Measurements from ENCODE around the gene CNPY1.

The CNPY1 gene

DNA sequence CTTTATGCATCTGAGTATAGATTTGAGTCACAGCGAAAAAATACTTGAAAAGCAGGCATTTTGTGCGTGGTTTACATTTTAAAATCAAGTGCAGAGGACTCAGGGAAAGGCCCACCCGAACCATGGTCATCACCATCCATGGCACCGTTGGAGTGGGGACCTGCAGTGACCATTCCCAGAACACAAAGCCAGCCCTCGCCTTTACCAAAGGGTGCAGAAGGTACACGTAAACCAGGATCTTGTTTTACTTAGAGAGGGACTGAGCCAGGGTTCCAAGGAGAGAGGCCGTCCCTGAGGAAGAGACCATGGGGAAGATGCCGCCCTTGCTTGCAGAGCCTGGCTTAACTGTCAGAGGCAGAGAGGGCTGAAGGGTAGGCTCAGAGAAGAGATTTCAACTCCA is 12.0 kb upstream of the CNPY1 start:
- DNase-seq: no peak

DNA sequence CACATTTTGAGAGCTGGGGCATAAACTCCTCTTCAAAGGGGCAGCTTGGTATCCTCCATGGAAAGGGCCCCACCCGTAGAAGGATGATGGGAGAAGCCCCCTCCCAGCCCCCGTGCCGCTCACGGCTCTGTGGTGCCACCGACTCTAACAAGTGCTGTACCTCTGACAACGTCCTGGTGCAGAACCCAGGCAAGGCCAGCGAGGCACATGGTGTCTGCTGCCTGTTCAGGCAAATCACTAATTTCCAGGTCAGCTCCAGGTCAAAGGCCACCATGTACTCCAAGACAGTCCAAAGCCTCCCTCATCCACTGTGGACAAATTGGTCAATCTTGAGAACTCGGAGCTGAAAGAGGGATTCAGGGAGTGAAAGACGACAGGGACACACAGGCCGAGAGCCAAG is 11.4 kb upstream of the CNPY1 start:
- no peak for DNase-seq

DNA sequence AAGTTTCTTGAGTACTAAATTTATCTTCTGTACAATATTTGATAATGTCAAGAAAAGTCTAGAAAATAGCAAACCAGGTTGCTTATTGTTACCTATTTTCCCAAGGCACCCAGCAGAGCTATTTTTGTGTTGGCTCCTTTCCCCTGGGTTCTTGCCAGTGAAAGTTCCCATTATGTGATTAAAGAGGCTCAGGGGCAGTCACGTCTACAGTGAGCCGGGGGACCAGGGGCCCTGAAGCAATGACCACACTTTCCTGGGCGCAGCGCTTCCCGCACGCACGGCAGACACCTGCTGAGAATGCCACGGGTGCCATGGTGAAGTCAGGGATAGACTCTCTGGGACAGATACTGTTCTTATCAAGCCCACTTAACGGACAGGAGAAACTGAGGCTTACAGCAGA is 10.4 kb upstream of the CNPY1 start:
- no peak for DNase-seq

DNA sequence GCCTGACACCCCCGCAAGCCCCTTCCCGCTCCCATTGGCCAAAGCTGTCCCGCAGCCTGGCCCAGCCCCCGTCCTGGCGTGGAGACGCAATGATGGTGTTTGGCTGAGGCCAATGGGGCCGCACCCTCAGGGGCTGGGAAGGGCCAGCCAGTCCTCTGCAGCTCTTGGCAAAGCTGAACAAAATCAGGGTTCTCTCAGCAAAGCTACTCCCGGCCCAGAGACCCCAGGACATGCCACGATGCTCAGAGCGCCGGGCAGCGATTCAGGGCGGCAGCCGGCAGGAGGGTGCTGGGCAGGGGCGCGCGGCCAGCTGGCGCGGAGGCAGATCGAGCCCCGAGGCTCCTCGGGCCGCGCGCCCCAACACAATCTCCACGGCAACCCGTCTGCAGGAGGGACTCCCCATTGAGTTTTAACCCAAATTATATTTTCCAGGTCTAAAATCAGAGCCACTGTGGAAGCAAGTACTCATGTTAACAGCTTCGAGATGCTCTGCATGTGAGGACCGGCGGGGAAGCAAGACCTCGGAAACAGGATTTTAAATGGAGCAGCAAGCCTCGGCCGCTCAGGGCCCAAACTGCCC is 8.8 kb upstream of the CNPY1 start:
- no peak for DNase-seq

DNA sequence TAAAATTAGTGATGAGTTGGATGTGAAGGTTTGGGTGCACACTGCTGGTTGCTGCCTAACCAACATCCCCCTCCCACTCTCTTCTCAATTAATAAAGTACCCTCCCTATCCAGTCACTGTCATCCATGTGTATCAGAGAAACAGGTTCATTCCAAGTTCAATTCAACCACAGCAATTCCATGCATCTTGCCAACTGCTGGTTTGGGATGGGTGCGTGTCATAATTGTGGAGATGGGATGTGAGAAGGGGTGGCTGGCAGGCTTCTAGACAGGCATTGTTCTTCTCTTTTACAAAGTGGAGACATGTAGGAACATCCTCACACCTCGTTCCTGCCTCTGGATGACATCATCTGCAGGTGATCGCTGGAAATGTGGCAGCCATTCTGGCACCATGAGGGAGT is 7.5 kb upstream of the CNPY1 start:
- DNase-seq: no peak

DNA sequence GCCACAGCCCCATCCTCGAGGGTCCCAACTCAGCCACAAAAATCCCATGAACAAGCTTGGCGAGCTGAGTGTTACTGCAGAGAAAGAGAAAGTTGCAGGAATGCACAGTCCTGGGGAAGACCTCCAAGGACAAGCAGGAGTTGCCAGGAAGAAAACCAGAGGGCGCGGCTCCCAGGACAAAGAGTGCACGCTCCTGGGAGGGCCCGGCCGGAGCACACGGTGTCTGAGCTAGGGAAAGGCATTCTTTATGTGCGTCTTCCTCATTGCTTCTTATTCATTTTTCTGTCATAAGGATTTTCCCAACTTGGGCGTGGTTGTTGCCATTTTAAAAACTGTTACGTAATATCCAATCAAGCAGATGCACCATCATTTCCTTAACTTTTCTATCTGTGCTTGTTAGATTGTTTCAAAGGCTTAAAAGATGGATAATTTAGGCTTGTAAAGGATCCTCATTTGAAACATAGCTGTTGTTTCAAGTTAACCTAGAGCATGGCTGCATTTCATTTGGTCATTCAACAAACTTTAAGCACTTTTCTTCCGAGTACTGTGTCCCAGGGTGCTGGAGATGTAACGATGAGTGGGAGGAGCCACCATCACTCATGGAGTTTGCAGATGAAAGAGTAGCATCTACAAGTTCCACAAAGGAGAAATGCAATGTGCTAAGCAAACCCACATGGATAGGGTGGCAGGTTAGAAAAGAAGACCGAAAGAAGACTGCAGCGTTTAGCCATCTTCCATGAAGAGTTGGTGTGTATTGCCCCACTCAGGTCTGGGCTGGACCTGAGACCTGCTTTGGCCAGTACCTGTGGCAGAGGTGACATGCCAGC is 5.6 kb upstream of the CNPY1 start:
- no peak for DNase-seq

DNA sequence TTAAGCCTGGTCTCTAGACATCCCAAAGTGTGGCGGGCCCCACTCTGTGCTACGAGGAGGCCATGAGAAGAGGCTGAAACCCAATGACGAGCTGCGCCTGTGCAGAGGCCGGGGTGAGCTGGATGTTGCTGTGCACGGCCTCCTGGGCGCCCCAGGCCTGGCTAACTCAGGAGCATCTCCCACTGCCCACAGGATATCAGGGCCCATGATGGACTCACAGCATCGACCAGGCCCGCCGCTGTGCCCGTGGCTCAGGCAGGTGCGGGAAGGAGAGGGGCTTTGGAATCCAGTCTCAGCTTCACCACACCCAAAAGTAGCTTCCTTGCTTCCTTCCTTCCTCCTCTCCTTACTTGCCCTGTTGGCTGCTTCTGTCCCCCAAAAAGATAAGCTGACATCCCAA is 4.6 kb upstream of the CNPY1 start:
- DNase-seq: no peak

DNA sequence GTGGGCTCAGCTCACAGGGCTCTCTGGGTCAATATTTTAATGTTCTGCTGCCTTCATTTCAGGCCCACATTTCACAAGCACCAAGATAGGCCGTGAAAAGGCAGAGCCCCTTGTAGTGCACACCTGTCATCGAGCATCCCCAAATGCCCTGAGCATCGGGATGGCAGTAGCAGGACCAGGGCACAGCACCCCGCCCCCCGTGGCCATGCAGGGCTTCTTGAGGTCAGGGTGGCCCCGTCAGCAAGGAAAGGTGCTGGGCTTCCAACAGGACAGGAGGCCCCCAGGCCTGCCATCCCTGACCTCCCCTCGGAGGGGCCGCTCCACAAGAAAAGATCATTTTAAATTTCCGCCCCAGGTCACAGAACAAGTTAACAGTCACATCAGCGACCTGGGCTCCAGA is 2.9 kb upstream of the CNPY1 start:
- DNase-seq: no peak

DNA sequence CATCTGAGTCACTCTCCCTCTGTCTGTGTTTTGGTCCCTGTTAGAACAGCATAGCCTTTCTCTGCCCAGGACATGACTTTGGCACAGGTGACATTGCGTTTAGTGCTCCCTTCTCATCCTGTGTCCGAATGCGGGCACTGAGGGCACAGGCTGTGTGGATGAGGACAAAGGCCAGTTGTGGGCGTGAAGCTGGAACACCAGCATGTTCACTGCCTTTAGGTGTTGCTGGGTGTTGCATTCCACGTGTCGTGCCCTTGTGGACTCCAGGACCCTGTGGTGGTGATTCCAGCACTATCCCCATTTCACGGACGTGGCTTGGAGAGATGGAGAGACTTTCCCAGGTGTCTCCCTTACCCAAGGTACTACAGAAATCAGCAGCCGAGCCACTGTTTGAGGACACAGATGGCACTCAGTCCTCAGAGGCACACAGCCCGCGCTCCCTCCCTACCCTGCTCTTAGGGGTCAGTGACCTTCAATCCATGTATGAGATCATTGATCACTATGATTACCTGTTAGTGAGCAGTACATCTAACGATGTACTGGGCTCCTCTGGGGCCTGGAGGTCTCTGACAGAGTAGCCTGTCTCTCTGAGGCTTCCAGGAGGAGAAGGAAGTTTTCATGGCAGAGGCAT is 917 bp upstream of the CNPY1 start:
- no peak for DNase-seq

DNA sequence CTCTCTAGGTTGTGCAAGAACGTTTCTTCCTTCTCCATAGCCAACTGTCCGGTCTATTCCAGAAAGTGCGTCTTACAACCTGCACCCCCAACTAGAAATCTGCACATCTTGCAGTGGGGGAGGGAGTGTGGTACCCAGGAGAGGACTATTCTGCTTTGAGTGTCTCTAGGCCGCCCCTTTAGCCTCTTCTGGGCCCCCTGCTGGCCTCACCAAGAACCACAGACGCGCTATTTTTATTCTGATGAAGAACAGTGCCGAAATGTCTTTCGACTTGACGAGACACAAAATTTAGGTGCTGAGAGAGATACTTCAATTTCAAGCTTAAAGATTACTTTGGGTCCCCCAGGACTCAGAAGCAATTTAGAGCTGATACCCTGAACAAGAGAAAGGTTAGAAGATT is 1.0 kb downstream of the CNPY1 start:
- DNase-seq: no peak

DNA sequence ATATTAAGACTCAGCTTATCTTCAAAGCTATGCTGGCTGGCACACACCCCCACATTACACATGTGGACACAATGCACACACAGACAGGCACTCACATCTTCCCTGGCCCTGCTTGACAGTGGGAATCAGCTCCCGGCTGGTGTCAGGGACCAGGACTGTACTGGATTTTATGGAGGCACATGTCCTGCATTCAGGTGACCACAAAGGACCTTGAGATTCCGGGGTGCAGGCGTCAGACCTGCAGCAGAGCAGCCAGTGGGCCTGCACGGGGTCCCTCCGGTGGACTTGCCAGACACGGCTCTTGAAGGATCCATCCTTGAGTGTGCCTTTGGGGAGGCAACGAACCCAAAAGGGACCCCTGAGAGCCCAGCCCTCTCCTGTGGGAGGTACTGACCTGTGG is 1.9 kb downstream of the CNPY1 start:
- no peak for DNase-seq

DNA sequence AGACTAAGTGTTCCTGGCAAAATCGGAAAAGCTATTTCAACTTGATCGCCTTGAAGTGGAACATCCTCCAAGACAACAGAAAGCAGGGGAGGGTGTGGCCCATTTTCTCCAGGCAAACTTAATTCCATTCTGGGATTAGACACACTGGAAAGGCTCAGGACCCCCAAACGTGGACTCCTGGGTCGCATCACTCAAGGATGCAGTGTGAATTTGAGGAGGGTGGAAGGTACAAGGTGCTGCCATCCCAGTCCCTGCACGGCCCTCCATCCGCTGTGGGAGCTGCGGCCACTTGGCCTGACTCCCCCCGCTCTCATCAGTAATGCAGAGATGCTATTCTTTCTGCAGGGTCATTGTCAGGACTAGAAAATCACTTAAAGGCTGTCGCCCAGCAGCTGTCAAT is 2.4 kb downstream of the CNPY1 start:
- no peak for DNase-seq

DNA sequence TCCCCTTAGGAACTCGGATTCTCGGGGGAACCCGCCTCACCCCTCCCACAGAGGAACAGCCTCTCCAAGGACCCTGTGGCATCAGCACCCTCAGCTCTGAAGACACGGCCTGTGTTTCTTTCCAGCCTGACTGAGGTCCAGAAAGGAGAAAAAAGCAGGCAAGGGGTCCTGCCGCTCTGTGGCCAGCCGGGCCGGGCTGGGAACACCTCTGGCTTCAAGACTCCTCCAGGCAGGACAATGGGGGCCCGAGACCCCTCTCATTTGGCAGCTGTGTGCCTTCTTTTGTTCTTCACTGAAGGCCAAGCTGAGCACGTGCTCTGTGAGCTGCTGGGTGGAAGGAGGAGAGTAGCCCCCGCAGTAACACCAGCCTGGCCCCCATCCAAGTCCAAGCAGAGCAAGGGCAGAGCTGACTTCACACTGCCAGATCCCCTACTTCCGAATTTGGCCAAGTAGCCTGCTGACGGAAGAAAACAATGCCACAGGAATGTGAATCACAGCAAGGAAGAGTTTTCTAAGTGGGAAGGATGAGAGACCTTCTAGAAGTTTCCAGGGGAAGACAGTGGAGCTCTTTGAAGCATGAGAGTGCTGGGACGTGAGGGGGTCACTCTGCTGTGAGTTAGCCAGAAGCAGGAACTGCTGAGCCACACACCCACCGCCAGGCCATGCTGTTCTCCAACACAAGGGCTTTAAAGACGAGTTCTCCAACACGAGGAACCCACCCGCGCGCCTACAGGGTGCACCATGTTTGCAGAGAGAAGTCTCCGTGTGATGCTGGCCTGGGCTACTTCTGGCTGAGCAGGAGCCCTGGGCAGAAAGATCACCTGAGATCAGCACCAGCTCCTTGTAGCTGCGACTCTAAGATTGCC is 3.1 kb downstream of the CNPY1 start:
- no peak for DNase-seq

DNA sequence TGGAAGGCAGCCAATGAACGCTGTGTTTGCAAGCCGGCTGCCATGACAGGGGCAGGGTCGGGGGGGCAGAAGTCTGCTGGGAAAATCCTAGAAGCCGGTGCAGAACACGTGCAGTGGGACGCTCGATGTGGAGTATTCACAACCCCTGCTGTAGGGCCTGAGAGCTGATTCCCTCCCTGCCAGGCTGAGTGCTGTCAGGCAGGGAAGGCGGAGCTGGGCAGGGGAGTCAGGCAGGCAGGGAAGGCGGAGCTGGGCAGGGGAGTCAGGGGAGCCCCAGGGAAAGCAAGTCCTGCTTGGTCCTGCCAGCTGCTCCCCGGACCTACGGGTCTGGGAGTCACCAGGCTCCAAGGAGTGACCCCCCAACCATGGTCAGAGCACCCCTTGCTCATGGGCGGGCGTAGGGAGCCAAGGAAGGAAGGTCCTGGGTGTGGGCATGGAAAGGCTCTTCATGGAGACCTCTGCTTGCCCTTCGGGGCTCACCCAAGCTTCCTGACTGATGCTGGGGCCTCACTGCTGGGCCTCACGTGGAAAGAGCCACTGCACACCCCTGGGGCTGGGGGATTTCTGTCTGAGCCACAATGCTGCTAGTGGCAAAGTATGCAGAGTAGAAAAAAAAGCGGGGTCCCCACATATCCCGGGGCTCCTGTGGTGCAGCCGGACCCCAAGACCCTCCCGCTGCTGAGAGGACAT is 4.2 kb downstream of the CNPY1 start:
- DNase-seq: no peak

DNA sequence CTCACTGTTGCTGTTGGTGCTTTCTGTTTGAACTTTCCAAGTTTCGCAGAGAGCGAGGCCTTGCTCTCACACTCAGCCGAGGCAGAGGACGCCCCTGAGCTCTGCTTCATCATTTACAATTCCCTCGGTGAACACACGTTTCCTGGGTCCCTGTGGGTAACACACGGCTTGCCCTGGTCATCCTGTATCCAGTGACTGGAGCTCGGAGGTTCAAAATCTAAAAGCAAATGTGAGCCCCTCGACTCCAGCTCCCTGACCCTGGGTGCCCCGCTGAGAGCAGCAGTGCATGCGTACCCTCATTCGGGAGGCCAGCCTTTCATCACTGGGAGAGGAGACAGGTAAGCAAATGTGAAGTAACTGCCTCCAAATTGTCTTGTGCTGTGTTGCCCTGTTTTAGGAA is 5.8 kb downstream of the CNPY1 start:
- DNase-seq: no peak

DNA sequence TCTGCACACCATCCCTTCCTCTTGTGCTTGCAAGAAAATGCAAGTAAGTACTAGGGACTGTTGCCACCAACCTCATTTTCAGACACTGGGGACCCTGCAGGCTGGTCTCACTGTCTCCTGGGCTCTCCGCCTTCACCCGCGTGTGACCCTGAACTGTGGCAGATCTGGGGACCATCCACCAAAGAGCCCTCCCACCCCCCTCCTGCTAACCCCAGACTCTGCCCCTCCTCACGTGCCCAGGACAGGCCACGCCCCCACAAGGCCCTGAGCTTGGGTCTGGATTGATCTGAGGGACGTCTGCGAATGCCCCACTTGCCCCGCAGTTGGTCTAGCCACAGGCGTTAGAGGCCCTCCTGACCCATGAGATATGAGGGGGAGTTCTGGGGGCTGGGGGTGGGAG is 8.1 kb downstream of the CNPY1 start:
- no peak for DNase-seq

DNA sequence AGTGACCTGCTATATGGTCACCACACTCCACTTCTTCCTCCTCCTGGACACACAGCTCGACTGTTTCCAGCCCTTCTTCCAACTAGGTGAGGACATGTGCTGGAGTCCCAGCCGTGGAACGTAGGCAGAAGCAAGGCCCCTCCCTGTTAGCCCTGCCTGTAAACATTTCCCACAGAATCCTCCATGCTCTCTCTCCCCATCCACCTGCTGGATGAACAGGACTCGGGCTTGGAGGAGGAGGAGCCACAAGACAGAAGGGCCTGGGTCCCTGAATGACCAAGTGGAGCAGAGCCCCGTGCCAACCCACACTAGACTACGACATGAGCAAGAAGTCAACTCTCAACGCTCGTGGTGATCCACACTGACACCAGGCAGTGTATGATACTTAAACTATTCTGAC is 9.9 kb downstream of the CNPY1 start:
- no peak for DNase-seq

DNA sequence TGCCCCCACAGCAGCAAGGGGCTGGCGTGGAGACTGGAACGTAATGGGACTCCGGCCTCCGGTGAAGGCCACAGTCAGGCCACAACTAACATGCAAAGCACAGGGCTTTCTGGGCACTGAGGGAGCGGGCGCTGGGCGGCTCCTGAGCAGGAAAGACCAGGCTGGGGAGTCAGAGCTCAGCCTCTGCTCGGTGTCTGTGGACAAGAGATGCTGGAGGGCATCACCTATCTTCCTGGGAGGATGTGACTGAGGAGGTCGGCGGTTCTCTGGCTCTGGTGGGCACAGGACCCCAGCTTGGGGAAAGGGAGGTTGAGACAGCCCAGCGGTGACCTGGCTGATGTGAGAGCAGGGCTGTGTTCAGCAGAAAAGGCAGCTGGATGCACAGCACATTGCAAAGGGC is 11.7 kb downstream of the CNPY1 start:
- no peak for DNase-seq

DNA sequence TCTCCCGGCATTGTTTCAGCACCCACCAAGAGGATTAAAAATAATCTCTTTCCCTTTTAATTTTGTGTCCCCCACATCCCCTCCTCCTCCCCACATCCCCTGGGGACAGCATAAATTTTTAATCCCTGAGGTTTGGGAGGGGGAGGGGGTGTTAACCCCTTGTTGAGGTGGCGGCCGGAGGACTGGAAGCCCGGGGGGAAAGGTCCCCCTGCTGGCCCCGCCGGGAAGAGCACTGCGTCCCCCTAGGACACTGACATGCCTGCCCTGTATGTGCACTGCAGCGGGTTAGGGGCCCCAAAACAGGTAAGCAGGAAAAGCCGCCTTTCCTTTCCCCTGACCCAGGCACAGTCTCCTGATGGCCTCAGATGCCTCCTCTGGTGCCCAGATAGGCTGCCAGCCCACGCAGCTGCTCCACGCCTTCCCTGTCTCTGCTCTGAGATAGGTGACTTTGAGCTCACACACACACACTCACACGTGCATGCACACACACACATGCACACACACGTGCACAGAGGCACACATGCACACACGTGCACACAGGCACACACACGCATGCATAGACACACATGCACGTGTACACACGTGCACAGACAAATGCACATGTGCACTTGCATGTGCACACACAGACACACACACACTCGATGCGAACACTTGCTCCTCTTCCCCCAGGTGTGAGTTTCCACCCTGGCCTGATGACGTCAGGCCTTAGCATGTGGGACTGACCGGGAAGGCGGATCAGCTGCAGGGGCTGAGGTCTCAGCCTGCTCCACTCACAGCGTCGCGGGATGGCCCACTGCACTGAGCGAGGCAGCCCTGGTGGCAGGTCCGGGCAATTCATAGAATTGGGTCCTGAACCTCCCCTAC is 12.3 kb downstream of the CNPY1 start:
- peak; percentile 60 for DNase-seq

DNA sequence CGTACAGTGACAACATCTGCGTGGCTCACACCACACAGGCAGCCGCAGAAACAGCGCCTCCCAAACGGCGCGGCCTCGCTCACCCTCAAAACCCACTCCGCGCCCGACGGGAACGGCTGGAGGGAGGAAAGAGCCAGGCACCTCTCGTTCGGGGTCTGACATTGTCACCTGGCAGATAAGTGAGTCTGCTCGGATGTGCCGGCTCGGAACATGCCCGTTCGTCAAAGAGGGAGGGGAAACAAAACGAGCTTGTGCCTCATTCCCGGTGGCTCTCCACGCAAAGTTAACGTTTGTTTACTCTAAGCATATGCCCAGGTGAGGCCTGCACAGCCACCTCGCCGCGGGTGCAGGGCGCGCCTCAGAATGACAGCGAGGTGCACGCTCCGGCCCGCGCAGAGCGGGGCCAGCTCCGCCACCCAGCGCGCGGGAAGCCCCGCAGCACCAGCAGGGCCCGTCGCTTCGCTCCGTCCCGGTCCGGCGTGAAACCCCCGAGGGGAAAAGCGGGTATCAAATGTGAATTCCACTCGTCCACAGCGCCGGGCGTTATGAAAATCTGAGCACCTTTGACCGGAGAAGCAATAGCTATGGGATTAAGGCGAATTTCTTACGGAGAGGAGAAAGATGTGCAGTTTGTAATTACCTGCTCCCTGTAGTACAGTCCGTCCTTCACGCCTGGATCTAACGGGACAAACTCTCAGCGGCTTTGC is 13.1 kb downstream of the CNPY1 start:
- DNase-seq: no peak

DNA sequence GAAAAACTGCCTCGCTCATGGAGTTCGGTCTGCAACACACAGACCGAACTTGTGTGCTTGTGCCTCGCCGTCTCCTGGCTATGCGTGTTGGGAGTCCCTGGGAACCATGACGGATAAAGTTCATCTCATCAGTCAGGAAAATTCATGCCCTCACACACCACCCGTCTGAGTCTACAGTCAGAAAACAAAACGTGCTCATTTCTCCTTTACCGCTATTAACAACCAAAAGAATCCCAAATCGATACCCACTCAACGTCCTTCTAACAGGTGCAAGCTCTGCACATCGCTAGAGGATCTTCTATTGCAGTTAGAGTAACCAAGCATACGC is 13.6 kb downstream of the CNPY1 start:
- DNase-seq: no peak
